HG02970 (cell line): ENCODE data around the gene FIGNL2.

Source experiments
- ATAC-seq: cut with Tn5 transposase; IDR thresholded peaks from one replicate; pipeline ENCODE4 v1.9.1; 2021; ENCODE audit warnings: mild to moderate bottlenecking, moderate library complexity, moderate number of reproducible peaks; ENCODE audit not compliant: unreplicated experiment, low FRiP score

The FIGNL2 gene

DNA sequence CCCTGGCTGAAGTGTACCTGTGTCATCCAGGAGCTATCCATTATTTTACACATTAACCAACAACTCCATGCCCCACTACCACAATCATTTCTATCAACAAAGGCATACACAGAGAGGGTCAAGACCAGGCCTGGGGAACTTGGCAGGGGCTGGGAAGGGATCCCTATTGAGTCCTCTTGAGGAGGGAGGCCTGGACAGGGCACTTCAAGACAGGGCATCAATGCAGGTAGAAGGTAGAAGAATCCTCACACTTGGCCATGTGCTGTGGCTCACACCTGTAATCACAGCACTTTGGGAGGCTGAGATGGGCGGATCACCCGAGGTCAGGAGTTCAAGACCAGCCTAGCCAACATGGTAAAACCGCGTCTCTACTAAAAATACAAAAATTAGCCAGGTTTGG is 26.0 kb upstream of the FIGNL2 start:
- no peak for ATAC-seq

DNA sequence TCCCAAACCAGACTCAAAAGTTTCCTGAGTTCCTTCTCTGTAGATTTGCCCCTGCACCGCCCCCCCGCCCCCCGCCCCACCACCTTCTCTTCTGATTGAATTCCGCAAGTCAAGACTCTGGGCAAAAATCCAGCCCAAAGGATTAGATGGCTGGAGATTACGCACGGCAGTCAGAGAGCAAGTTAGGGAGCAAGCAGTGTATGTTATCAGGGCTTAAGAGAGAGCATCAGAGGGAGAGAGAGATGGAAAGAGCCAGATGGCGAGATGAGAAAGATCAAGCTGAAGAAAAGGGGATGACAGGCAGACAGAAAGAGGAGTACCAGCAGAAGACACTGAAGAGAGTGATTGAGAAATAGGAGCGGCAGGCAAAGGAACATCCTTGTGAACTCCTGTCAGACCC is 25.5 kb upstream of the FIGNL2 start:
- no peak for ATAC-seq

DNA sequence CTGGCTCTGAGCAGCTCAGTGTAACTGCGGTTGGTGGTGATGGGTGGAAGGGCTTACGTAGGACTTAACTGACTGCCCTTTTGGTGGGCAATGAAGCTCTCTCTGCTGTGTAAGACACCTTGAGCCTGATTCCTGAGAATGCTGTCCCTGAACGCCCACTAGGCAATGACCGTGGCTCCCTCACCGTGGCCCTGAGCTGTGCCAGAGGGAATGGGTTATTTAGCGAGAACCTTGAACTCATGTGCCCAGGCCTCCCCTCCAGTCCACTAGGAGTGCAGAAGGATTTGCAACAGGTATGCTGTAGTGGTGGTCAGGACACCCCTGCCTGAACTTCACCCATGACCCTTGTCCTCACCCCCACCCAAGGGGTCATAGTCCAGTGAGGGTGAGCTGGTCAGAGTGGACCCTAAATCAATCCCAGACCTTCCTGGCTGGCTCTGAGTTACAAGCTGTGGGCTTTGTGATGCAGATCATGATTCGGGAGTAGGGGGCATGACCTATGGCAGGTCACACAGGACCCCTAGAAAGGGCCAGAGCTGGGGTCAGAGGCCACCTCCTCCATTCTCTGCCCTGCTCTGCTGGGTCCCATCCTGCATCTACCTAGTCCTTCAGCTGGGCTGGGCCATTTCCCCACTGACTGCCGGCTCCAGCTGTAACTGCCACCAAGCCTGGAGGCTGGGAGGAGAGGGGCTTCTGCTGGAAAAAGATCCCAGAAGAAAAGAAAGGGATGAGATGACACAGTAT is 24.9 kb upstream of the FIGNL2 start:
- no peak for ATAC-seq

DNA sequence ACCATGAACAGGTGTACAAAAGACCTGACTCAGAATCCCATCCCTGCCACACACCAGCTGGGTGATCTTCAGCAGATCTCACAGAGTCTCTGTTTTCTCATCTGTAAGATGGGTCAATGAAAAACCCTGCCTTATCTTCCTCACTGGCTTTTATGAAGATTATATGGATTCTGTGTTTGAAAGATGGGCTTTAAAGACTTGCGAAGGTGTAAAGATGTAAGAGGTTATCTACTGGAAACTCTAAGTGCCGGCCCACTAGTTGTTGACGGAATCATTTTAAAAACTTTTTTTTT is 24.1 kb upstream of the FIGNL2 start:
- no peak for ATAC-seq

DNA sequence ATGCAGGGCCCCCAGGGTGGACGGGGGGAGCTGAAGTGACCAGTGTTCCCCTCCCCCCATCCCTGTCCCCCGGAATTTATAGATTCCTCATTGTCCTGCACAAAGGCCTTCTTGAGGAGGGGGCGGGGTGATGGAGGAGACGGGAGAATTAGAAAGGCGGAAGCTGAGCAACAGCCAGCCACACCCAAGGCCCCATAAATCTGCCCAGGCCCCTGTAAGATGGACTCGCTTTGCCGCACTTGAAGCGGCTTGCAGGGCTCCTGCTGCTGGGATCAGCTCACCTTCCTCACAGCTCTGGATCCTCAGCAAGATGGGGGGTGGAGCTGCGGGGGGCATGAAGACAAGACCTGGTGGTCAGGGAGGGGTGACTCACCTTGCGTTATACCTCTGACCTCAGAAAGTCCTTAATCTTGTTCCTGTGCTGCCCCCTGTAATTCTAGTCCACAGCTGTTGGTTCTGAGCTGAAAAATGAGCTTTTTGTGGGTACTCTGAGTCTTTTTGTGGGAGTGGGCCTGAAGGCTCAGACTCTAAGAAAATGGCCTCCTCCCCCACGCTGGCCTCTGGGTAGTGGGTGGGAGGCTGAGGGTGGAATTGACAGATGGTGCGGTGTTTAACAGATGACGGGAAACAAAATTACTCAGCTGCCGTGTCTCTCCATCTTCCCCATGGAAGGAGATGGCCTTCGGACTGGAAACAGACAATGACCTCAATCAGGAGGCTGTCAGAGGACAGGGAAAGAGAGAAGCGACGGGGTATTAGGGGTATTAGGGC is 23.6 kb upstream of the FIGNL2 start:
- ATAC-seq = no peak

DNA sequence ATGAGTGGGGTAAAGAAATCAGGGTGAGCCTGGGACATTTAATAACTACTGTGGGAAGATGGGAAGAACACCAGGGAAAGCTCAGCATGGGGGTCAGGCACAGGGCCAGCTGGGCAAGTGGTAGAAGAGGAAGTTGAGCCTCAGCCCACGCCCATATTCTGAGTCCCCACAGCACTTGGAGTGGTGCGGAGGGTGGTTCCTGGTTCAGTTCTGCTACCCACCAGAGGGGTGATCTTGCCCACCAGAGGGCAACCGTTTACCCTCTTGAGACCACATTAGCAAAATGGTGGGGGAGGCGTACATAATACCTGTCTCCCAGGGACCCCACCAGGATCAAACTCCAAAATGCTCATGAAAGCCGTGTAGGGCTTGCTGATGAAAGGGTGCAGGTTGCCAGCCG is 22.6 kb upstream of the FIGNL2 start:
- ATAC-seq = no peak

DNA sequence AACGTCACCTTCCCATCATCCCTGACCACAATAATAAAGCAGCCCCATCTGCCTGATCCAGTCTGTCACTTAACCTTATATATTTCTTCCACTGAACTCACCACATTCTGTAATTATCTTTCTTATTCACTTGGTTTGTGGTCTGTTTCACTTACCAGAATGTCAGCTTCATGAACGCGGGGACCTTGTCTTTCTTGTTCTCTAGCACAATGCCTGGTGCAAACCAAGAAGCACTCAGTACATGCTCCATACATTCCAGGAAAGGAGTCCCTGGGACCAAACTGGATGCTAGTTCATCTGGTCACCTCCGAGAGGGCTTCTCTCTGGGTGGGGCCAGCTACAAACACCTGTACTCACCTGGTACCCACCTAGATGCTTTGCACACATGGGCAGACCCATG is 22.0 kb upstream of the FIGNL2 start:
- ATAC-seq = no peak

DNA sequence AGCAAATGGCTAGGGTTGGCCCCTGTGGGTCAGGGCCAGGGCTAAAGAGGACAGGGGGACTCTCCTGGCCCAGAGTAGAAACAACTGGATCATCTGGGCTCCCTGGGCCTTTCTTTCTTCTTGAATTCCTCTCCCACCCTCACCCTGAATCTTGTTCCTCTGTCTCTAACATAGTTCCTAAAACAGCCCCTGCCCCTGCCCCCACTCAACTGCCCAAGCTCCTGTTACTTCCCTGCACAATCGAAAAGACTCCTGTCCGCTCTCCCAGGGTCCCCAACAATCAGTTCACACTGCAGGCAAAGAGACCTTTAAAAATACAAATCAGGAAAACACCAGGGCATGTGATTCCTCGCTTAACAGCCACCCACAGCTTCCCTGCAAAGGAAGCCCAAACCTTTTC is 21.4 kb upstream of the FIGNL2 start:
- no peak for ATAC-seq

DNA sequence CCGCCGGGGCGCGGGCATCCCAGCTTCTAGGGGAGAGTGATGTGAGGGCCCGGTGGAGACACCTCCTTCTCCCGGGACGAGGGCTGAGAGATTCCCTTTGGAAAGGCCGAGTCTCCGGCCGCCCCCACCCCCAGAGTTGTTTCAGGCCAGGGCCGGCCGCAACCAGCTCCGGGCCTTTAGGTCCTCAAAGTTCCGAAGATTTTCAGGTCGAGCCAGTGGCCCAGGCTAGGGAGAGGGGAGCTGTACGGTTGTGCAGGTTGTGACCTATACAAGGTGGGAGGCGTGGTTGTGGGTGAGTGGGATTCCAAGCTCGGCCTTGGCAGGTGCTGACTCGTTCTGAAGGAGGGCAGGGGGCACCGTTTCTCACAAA is 21.0 kb upstream of the FIGNL2 start:
- ATAC-seq = no peak

DNA sequence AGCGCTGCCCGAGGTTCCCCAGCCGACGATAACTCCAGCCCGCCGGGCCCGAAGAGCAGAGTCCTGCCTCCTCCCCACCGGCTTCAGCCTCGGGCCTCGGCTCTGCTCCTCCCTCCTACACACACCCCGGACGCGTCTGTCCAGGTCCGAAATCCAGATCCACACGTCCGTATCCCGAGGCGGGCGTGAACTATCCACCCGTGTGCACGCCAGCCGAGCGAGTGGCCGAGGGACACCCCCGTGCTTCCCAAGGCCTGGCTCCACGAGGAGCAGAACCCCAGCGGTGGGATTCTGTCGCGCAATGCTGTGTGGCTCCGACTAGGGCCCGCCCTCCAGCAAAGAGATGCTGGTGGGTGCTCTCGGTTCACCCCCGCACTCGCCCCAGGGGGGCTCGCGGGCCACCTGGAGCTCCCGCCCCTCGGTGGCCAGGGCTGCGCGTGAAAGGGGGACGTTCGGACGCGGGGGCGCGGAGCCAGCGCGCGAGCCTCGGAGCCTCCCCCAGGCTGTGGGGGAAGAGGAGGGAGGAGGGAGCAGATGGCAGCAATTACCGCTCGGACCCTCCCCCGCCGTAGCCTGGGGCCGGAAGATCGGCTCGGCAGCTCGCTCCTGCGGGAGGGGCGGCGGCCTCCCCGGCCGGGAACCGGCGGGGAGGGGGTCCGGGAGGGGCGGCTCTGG is 20.4 kb upstream of the FIGNL2 start:
- ATAC-seq = no peak

DNA sequence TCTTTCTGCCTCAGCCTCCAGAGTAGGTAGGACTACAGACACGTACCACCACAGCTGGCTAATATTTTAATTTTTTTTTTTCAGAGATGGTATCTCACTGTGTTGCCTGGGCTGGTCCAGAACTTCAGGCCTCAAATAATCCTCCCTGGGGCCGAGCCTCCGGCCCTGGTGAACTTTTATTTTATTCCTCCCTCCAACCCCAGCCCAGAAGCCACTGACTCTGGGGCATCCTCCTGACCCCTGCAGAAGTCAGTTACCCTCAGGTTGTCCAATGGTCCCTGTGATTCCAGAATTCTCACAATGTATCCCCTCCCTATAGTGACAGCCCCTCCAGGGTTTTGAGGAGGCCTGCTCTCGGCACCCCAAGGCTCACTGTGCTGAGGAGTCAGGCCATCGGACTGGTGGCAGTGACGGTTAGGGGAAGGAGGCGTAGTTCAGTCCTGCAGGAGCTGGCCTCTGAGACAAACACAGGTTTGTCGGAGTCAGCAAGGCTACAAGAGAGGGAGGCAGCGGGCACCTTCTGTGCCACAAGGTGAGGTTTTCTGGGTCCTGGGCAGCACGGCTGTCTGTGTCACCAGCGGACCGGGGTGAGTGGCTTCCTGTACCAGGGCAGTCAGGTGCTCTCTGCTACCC is 19.4 kb upstream of the FIGNL2 start:
- no peak for ATAC-seq

DNA sequence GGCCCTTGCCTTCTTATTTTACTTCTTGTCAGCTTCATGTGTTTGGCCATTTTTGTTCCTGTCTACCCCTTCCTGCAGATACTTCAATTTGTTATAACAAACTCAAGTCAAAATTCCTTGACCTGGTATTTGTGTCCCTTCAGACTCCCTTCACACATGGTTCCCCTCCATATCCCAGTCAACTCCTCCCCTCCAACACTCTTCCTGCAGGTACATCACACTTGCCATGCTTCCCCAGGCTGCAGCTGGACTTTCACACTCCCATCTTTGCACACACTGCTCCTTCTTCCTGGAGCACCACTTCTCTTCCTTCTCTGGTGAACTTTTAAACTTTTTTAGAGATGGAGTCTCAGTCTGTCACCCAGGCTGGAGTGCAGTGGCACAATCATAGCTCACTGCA is 18.9 kb upstream of the FIGNL2 start:
- no peak for ATAC-seq

DNA sequence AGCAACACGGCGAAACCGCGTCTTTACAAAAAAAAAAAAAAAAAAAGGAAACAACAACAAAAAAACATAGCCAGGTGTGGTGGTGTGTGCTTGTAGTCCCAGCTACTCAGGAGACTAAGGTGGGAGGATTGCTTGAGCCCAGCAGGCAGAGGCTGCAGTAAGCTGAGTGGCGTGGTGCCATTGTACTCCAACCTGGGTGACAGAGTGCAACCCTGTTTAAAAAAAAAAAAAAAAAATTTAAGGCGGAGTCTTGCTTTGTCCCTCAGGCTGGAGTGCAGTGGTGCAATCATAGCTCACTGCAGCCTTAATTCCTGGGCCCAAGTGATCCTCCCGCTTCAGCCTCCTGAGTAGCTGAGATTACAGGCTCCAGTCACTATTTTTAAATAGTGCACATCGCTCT is 18.2 kb upstream of the FIGNL2 start:
- ATAC-seq = no peak

DNA sequence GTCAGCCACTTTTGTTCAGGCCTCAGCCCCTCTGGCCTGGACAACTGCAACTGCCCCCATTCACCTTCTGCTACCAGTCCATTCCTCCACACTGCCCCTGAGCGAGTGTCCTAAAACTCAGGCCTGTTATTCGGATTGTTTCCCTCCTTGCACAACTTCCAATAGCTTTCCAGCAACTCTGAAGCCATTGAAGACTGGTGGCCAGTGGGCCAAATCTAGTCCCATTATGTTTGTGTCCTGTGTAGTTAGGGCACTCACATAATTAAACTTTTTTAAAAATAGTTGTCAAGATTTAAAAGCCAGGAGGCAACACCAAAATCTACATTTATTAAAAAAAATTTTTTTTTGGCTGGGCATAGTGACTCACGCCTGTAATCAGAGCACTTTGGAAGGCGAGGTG is 17.8 kb upstream of the FIGNL2 start:
- ATAC-seq = no peak

DNA sequence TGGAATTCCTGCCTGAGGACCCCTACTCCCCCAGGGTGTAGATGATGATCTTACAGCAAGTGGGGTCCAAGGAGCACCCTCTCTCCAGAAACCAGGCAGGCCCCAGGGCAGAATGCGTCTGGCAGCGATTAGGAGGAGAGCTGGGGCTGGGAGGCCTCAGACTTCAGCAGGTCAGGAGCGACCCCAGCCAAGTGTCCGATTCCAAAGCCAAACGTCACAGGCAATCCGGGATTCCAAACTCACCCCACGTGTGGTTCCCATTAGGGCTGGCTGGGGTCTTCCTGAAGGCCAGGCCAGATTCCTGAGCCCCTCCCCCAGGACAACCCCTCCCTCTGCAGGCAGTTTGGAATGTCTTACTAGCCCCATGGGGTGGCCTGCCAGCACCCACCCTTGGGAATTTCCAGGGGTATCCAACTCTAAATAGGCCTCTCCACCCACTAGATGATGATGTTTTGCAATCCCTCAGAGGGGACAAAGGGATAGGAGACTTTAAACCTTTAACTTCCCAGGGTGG is 17.3 kb upstream of the FIGNL2 start:
- no peak for ATAC-seq

DNA sequence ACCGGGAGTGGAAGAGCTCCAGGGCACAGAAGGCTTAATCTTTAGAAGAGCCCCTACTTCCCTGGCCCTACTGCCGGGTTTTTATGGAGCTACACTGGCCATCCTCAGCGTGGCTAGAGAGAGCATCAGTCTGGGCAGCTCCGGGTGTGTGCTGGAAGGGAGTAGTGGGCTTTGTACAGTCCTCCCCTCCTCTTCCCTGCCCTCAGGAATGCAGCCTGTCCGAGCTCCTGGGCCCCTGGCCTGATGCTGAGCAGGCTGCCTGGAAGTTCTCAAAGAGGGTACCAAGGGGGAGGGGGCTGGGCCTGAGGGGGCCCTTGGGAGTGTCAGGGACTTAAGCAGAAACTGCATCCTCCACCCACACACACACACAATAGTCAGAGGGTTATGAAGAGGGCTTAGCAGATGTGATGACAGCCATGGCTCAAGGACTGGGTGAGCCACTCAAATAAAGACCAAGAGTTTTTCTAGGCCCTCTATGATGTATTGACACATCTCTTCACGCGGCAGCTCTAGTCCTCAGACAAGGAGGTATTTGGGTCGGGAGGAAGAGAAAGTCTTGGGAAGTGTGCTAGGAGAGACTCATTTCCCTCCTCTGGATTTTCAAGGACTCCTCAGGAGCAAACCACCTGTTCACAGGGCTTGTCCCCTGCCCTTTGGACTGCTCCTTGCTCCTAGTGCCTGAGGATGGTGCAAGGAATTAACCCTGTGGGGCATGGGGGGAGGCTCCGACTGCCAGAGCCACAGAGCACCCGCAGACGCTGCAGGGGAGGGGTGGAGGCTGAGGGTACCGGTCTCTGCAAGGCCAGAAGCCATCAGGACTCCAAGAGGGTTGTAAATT is 16.5 kb upstream of the FIGNL2 start:
- ATAC-seq = no peak

DNA sequence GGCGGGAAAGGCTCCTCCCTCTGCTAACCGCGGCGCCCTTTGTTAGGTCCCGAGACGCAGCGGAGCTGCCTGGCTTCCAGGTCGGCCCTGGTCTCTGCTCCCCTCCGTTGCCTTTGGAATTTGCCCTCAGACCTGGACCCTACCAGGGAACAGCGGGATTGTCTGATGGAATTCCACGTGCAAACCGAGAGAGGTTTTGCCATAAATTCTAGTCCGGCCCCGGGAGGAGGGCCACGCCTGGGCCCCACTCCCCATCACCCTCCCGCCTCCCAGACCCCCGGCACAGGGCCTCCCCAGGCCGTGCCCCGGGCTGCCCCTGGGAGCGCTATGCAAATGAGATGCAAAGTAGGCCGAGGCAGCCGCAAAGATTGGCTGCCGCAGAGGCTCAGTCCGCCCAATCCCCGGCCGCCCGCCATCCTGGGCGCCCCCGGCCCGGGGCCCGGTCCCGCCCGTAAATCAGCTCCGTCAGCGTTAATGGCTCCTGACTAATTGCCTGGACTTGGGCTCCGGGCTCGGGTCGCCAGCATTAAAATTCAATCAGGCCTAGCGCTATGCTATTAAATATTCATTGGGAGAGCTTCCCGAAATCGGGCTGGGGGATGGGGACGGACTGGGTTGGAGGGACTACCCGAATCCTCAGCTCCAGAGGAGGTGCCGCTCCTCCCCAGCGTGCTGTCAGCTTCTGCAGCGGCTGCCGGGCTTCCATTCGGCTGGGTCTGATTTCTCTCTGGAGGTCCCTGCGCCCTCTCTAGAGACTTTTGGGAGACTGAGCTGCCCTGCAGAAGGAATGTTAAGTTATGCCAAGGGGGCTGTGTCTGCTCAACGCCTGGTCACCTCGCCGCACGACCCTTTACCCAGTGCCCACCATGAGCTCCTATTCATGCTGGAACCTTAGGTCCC is 15.7 kb upstream of the FIGNL2 start:
- no peak for ATAC-seq

DNA sequence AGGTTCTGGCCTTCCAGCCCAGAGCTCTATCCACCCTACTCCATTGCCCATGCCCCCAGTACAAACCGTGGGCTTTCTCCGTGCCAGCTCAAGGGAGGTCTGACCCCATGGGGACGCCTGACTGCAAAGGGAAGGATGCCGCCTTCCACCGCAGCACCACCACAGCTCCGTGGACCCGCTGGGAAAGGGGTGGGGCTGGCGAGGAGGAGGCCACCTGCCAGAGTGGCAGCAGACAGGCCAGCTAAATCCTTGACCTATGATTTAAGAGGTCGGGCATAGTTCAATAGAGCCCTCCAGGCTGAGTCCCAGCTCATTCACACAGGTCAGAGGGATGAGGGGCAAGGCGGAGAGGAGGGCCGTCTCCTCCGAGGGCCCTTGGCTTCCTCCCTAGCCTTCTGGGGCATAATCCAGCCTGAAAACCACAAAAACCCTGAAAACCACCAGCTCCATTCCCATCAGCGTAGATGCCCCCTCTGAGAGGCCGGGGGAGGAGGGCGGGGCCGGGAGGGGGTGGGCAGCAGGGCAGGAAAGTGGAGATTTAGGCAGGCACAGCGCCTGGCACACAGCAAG is 14.9 kb upstream of the FIGNL2 start:
- ATAC-seq = no peak

DNA sequence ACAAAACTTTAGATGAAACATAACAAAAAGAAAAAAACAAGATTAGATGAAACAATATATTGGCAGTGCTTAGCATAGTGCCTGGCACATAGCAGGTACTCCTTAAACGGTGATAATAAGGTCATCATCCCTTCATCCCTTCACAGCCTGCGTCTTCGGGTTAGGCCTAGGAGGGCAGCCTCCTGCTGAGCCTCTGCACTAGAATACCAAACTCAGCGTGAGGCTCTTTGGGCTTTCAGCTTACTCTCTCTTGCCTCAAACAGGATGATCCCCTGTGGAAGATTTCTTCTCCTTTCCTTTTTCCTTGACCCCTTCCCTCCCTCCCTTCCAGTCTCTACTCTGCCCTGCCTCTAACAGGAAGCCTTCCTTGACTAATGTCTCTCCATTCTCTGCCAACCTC is 14.4 kb upstream of the FIGNL2 start:
- ATAC-seq = no peak
